HT1080 (cell line): Measurements from ENCODE around the gene MAN1A2. TPM values are rescaled to one million over a fixed set of nuclear protein-coding genes. Genes with fewer than 3 reads are reported as not detected.

Experiments
- DNase-seq: peaks from one replicate; pipeline ENCODE4 v3.0.0-alpha.2; 2015; ENCODE audit warnings: low read depth
- total RNA-seq: library from RNA; depleted of rRNA; stranded (reverse); fragments of >200 nt; shearing (Covaris generic); gene quantifications from 2 replicates; pipeline ENCODE4 v1.2.3, GENCODE V29; 2014

MAN1A2 gene
- total RNA-seq, 1 experiment from 2014 or later, result 28.6 TPM

DNA sequence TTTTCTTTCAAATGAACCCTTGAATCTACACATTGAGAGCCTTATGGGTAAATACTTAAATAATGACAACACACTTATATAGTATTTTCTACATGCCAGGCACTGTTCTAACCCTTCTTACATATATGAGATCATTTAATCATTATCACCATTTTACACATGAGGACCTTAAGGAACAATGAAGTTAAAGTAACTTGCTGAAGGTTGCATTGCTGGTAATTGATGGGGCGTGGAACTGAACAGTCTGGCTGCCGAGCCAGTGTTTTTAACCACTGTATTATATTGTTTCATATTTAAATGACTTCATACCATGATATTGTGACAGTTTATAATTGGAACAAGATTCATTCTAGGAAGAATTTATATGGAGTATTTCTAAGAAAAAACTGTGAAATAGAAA lies 126.7 kb downstream of the MAN1A2 start:
- DNase-seq, result no peak

DNA sequence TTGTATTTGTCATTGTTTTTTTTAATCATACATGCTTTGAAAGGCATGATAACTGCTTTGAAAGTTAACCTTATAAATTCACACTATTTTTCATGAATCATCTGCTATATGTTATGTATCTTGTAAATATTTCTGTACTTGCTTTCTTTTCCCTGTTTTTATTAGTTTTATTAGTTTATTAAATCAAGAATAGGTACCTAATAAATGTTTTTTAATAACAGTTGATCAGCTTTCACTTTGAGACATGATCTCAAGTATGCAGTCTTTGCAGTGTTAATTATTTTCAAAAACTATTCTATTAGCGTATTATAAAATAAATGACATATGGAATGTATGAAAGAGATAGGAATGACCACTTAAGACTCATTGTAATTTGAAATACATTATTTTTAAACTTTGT lies 127.8 kb downstream of the MAN1A2 start:
- DNase-seq, result no peak

DNA sequence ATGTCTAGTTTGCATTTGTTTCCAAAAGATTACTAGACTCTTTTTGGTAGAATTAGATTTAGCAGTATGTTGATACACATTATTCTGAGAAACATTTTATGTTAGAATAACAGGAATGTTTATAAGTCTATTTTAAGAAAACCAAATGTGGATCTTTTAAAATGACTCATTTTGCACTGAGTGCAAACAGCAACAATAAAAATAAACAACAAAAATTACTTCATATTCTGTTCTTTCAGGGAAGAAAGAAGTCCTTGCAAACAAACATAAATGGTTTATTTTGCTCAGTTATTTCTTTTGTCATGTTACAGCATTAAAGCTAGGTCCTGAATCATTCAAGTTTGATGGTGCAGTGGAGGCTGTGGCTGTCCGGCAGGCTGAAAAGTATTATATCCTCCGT lies 131.8 kb downstream of the MAN1A2 start:
- no peak for DNase-seq

DNA sequence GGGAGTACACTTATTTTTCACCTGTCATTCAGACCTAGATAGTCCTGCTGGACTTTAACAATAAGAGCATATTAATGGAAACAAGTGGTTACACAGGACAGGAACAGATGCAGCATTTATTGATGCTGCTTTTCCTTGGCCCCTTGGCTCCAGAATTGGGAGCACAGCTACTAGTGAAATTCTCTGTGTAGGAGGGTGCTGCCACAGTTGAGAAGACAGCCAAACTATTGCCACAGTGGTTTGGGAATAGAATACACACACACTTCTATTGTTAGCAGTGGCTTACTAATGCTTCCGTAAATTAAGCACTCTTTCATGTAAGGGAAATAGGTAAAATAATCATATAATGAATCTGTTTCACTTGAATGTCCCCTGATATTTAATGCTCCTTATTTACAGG lies 133.3 kb downstream of the MAN1A2 start:
- no peak for DNase-seq

DNA sequence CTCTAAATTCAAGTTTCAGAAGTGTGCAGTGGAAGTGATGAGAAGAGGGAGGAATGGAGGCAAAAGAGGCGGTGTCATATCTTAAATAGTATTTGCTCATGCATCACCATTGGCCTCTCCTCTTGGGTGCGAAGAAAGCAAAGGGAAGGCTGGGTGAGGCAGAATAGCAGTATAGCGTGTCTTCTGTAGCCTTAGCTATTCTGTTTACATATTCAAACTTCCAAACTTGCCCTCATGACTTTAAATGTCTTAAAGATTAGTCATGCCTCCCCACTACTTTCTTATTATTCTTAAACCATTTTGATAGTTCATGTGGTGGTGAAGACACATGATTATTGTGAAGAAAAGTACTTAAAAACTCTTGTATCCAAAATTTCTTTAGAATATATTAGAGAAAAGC lies 134.0 kb downstream of the MAN1A2 start:
- peak; percentile 36 for DNase-seq

DNA sequence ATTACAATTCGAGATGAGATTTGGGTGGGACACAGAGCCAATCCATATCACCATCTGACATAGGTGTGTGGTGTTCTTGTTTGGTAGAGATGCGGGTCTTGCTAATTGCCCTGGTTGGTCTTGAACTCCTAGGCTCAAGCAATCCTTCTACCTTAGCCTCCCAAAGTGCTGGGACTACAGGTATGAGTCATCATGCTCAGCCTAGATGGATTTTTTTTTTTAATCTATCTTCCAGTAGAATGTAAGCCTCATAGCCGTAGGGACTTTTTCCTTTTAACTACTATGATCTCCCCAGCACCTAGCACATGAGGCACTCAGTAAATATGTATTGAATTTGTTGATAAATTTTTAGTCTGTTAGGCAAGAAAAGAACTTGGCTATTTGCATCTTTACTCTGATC lies 144.0 kb downstream of the MAN1A2 start:
- DNase-seq, result no peak

DNA sequence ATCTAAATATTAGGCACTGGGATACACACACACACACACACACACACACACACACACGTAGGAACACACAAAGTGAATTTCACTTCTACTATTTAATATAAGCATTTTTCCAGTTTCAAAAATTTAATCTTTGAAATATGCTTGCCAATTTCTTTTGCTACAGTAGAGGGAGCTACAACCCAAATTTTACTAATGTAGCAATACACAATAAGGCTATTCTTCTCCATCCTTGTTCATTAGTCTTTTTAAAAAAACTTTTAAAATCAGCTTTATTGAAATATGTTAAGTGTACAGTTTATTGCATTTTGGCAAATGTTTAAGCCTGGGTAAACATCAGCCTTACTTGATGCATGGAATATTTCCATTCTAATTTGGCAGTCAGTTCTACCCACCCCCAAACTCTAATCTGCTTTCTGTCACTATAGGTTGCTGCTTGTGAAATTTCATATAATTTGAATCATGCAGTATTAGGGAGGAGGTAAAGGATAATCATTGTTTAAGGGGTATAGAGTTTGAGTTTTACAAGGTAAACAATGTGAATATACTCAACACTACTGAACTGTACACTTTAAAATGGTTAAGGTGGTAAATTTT lies 145.6 kb downstream of the MAN1A2 start:
- no peak for DNase-seq

DNA sequence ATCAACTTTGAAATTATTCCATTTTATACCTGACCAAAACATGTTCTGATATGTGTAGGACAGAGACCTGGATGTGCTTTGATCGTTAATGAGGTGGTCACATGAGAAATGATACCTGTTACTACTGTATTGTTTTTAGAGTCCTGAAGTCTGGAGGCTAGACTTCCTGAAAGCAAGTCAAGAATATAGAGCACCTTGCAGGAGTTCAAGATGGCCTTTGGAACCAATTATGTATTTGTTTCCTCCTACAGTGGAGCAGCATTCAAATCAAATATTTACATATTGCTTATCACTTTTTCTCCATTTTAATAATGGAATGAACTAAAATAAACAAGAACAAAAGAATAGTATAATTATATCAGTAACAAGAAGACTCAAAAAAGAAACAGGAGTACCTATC lies 155.9 kb downstream of the MAN1A2 start:
- no peak for DNase-seq

DNA sequence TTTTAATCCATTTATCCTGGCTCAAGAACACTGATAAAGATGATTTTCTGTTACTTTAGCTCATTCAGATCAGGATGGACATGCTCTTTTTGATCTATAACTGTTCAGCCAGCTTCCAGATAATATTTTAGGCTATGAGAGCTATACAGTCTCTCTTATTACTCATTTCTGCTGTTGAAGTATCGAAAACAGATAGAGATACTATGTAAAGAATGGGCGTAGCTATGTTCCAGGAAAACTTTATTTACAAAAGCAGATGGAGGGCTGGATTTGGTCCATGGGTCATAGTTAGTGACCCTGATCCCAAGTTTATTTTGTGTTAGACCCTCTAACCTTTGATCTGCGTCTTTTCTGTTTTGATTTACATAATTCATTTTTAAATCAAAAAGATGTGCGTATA lies 159.8 kb downstream of the MAN1A2 start:
- no peak for DNase-seq

DNA sequence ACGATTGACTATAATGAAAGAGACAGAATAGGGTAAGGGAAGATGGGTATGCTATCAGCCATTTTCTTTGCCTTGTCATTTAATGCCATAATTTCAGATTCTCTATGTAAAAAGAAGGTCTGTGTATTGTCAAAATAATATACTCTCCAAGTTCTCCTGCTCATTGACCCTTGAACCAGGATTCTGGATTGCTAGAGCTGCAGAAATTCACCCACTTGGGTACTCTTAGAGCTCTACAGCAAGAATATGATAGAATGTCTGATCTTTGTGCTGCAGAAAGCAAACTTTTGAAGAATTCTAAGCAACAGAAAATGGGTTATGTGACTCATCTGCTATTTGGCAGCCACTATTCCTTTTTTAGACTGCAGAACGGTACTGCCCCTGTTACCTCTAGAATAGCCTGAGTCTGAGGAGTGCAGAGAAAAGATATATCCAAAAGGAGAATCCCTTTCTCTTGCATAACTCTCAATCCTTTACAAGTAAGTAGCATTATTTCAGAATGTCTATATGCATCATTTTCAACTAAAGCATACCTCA lies 160.4 kb downstream of the MAN1A2 start:
- no peak for DNase-seq

DNA sequence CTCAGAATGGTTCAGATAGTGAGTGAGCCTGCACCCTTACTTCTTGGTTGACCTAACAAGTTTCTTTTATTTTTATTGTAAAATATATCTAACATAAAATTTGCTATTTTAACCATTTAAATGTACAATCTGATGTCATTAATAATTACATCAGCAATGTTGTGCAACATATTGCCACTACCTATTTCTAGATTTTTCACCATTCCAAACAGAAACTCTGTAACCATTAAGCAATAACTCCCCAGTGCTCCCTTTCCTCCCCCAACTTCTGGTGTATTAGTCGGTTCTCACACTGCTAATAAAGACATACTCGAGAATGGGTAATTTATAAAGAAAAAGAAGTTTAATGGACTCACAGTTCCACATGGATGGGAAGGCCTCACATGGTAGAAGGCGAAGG lies 162.4 kb downstream of the MAN1A2 start:
- no peak for DNase-seq

DNA sequence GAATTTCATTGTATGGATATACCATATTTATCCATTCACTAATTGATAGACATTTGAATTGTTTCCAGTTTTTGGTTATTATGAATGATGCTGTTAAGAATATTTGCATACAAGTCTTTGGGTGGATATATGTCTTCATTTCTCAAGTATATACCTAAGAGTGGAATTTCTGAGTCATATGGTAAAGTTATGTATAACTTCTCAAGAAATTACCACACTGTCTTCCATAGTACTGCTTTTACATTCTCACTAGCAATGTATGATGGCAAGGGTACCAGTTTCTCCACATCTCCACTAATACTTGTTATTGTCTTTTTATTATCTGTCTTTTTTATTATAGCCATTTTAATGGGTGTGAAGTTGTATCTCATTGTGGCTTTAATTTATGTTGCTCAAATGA lies 164.0 kb downstream of the MAN1A2 start:
- DNase-seq, result no peak

DNA sequence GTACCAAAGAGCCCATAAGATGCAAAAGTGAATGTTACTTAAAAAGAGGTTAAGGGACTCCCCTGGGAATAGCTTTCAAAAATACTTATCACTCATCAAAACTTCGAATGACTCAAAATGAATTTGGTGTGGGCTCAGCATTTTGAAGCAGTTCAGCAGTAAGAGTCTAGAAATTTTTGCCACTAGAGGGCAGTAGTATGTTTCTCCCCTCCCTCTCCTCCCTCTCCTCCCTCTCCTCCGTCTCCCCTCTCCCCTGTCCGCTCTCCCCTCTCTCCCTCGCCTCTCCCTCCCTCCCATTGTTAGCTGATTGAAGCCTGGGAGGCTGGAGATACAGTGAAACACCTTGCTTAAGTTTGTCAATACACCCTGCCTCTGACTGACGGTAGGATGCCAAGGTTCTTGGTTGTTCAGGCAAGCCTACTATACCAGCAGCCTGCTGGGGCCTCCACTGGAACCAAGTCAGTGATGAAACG lies 167.8 kb downstream of the MAN1A2 start:
- peak; percentile 80 for DNase-seq

DNA sequence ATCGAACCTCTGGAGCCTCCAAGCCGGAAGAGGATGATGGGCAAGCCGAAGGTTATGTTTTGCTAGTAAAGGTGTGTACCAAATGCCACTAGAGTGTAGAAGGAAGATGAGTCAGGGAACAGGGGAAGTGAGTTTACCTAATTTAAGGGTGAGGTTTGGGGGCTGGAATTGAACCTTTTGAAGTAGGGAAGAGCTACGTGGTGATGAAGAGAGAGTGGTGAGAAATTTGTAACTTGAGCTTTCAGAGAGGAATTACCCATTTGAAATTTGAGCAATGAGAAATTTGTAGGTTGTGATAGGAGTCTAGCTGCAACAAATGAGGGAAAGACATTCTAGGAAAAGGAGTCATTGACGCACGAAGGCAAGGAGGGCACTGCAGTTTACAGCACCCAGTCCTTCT lies 168.6 kb downstream of the MAN1A2 start:
- peak; percentile 28 for DNase-seq

DNA sequence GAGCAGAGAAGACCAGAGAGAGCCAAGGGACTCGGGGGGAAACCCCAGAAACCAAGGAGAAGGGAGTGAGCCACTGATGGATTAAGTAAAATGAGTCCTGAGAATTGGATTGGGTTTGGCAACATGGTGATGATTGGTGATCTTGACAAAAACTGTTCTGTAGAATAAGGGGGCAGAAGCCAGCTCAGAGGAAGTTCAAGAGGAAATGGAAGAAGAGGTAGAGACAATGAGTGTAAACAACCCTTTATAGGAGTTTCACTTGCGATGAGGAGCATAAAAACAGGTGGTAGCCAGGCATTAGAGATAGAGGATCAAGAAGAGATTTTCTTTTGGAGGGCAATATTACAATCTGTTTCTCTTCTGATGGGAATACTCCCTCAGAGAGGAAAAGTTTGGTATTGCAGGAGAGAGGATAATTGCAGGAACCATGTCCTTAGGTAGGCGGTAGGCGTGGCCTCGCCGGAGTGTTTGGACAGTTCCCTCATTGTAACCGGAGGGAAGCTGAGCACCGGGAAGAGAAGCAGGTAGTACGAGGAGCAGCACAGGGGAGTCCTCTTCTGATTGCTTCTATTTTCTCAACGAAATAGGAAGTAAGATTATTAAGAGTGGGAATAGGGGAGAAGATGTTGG lies 170.2 kb downstream of the MAN1A2 start:
- no peak for DNase-seq

DNA sequence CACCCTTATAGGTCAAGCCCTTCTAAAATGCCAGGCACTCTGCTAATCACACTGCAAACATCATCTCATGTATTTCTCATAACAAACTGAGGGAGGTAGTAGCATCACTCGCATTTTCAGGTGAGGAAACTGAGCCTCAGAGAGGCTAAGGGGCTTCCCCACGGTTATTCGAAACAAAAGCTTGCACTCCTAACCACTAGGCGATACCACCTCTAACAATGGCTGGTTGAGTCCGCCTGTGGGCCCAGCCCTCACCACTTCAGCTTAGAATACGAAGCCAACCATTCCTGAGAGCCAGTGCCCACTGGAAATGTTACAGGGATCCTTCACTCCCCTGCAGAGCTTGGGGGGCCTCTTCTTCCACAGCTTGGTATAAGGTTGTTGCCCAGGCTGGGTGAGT lies 173.3 kb downstream of the MAN1A2 start:
- no peak for DNase-seq

DNA sequence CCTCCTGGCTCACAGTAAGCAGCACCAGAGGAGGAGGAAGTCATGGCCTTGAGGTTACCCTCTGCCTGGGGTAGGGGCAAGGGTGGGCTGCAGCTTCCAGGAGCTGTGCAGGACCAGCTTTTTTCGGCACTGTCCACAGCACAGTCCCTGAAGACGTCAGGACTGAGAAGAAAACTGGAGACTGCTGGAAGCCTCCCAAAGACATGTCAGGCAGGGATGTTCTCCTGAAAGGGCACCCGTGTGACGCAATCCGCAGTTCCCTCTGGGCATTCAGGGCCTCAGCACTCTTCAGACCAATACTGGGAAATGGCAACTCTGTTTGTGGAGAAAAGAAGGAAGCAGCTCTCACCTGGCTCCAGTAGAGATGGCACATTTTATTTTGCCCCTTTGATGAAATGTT lies 173.8 kb downstream of the MAN1A2 start:
- no peak for DNase-seq

DNA sequence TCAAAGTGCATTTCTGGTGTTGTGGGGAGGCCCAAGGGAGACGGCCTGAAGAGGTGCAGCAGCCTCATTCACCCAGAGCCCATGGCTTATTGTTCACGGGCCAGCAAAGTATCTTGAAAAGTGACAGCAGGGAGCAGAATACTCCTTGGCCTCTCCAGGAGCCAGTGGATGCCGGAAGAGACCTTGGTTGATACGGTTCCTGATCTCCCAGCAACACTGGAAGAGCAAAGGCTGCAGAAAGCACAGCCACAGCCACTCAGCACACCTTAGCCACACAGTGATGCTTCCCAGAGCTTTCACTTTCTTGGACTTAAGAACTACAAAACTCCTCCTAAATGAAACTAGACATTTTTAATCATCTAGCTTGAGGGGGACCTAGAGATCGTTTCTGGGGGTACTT lies 174.3 kb downstream of the MAN1A2 start:
- no peak for DNase-seq

DNA sequence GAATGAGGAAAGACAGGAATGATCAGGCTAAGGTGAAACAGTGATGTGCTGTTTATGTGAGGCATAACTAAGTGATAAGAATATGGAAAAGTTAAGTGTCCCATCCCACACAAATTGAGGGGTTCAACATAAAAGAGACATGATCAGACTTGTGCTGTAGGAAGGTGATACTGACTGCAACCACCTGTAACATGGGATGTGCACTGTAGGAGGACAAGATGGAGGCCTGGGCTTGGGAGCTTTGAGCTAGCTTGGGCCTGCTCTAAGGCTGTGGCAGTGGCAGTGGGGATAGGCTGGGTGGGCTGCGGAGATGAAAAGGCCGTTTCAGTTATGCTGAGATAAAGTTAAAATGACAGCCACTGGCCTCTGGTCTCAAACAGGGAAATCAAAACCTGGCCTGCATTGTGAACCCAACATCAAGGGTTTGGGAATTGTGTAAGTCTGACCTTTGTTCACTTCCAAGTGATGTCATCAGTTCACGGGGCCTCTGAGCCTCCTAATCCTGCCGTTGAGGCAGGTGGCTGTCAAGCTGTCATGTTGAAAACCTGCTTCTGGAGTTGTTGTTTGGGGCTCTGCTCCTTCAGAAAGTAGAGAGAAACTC lies 177.4 kb downstream of the MAN1A2 start:
- no peak for DNase-seq

DNA sequence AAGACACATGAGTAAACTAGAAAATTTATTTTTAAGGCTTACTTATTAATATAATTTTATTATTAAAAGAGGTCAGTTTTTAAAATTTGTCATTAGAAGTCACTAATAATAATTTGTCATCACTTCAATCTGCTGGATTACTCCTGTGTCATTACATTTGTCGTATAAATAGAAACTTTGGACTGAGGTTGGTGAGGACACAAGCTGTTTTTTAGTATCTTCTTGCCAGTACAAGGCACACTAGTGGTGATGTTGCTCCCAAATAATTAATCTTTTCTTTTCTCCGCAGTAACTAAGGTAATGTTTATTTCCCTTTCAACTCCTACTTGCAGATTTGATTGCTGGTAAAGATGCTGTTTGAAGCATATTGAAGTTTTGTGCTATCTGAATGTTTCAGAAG lies 179.2 kb downstream of the MAN1A2 start:
- DNase-seq, result no peak

DNA sequence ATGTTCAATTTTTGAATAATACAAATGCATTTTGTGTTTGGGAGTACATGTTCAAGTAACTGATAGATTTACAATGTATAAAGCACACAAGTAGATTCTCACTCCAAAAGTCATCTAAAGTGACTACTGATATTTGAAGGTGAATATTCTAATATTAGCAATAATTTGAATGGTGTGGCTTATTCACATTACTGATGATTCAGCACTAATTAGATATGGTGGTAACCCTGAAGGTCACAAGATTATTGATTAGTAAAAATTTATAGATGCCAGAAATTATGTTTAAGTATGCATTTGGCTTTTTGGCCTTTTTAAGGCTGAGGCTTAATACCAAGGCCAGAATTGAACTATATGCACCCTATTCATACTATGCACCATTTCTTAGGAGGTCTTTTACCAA lies 186.2 kb downstream of the MAN1A2 start:
- DNase-seq, result no peak

DNA sequence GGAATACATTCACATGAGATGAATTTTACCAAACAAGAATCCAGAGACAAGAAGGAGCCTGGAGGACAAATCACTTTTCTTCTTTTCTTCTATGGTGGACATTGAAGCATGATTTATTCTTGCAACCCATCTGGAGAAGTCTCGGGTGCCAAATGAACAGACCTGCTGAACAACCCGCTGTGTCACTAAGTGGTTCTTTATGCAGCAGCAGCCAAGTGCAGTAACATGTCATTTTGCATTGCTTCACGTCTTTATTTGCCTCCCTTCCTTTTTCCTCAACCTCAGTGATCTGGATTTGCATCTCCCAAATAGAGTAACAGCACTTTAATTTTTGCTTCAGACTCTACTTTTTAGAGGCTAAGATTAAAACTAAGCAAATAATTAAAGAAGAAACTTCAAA lies 188.6 kb downstream of the MAN1A2 start:
- no peak for DNase-seq

DNA sequence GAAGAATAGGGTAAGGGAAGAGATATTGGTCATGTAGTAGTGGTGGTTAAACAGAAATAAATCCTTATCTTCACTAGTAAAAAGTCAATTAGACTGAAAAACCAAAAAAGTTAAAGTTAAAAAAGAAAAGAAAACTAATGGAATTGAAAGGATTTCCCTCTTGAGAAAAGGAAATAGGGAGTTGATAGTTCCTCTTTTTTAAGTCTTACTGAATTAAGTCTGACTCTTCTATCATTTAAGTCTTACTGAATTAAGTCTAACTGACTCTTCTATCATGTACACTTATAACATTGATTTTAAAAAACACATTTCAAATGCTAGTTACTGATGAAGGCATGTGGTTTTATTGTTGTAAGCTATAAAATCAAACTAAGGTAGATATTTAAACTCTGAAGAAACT lies 189.1 kb downstream of the MAN1A2 start:
- no peak for DNase-seq
